Mammary epithelial cell (primary cell): ENCODE results near the gene RGS14.

ENCODE experiments used
- CTCF ChIP-seq, 2 donors: IDR thresholded peaks in 1 of 2; conservative IDR thresholded peaks in 1 of 2; 2 replicates each; pipeline ENCODE4 v1.5.1; 2011 to 2012; ENCODE audit warnings: inconsistent platforms in 2 of 2, low read length in 2 of 2, mild to moderate bottlenecking in 2 of 2, control low read depth in 1 of 2, low read depth in 1 of 2; ENCODE audit not compliant: insufficient read depth in 1 of 2; ENCODE audit errors: extremely low read depth in 1 of 2
- EZH2 ChIP-seq: IDR thresholded peaks from 2 replicates; pipeline ENCODE4 v1.6.1; 2012; ENCODE audit warnings: low read length, inconsistent platforms, borderline replicate concordance

- no peak for TF ChIP-seq CTCF (conservative IDR thresholded peaks at IDR 0.05 in 1 of 2, IDR thresholded peaks at IDR 0.05 in 1 of 2; ENCODE audit: extremely low read depth in 1 of 2, insufficient read depth in 1 of 2, low read depth in 1 of 2, low read length in 2 of 2)
- no peak for TF ChIP-seq EZH2
Observed at GRCh38 chr5:177387405-177387804, 29.7 kb downstream of the RGS14 start.
